OCI-LY7 (cell line): Measurements from ENCODE around the gene CDH3. TPM values are rescaled to one million over a fixed set of nuclear protein-coding genes. Genes with fewer than 3 reads are reported as not detected.
"Not testable (repeated sequence)": the region's sequence is repeated elsewhere in the genome, so short reads cannot be mapped to it uniquely, and the experiment has no call there.

Experiments
- BruUV-seq: library from RNA; stranded (reverse); fragments of 400-500 nt; replicated peaks from 2 replicates; lab custom pipeline; 2021; lab: Mats Ljungman, UMichigan
- CTCF ChIA-PET: fragments of 300-600 bp; sonication (Branson Sonifier 250); formaldehyde crosslinking; loops from one replicate; lab custom pipeline; 2022; ENCODE audit warnings: antibody characterized with exemption; ENCODE audit not compliant: unreplicated experiment; lab: Charles Lee
- POLR2A ChIA-PET: fragments of 300-600 bp; sonication (Branson Sonifier 250); formaldehyde crosslinking; loops from one replicate; lab custom pipeline; 2022; ENCODE audit warnings: antibody characterized with exemption; lab: Charles Lee
- DNase-seq: peaks from one replicate; pipeline ENCODE4 v3.0.0-alpha.2; 2015; ENCODE audit warnings: low spot score
- H2AFZ ChIP-seq: fragments of 200-600 bp; sonication (generic), shearing (Covaris generic); 2 replicates; pipeline ENCODE4 v1.6.1; 2014; ENCODE audit warnings: mild to moderate bottlenecking, antibody characterized with exemption, low read length, moderate library complexity
- H3K27ac ChIP-seq: fragments of 200-600 bp; sonication (generic); 2 replicates; pipeline ENCODE4 v1.5.1; 2014; ENCODE audit warnings: mixed run types, low read depth, mild to moderate bottlenecking, moderate library complexity, low read length, inconsistent platforms; ENCODE audit not compliant: poor library complexity, severe bottlenecking
- H3K36me3 ChIP-seq: fragments of 200-600 bp; sonication (generic); 2 replicates; pipeline ENCODE4 v1.6.1; 2014; ENCODE audit warnings: mild to moderate bottlenecking, antibody characterized with exemption, low read length, moderate library complexity, mixed read lengths; ENCODE audit not compliant: insufficient read depth
- H3K4me1 ChIP-seq: fragments of 200-600 bp; sonication (generic); 2 replicates; pipeline ENCODE4 v1.5.1; 2014; ENCODE audit warnings: mild to moderate bottlenecking, low read length; ENCODE audit not compliant: insufficient read depth, poor library complexity, severe bottlenecking
- H3K4me2 ChIP-seq: fragments of 200-600 bp; sonication (generic); 2 replicates; pipeline ENCODE4 v1.6.1; 2014; ENCODE audit warnings: mild to moderate bottlenecking, low read length
- H3K4me3 ChIP-seq: fragments of 200-600 bp; sonication (generic); 2 replicates; pipeline ENCODE4 v1.5.1; 2014; ENCODE audit warnings: mild to moderate bottlenecking, low read depth, low read length; ENCODE audit not compliant: poor library complexity, severe bottlenecking
- H3K79me2 ChIP-seq: fragments of 200-600 bp; sonication (generic); 2 replicates; pipeline ENCODE4 v1.6.1; 2016; ENCODE audit warnings: low read depth, mild to moderate bottlenecking, low read length, moderate library complexity, mixed read lengths; ENCODE audit not compliant: insufficient read depth
- H3K9me2 ChIP-seq: fragments of 200-600 bp; sonication (generic); 2 replicates; pipeline ENCODE4 v1.6.1; 2016; ENCODE audit warnings: mild to moderate bottlenecking, low read length, mixed read lengths; ENCODE audit not compliant: insufficient read depth
- H3K9me3 ChIP-seq: fragments of 200-600 bp; sonication (generic); 2 replicates; pipeline ENCODE4 v1.6.1; 2014; ENCODE audit warnings: mild to moderate bottlenecking, mixed run types, low read length, mixed read lengths
- H4K20me1 ChIP-seq: fragments of 200-600 bp; sonication (generic); 2 replicates; pipeline ENCODE4 v1.6.1; 2014; ENCODE audit warnings: mild to moderate bottlenecking, antibody characterized with exemption, low read length, moderate library complexity, mixed read lengths; ENCODE audit not compliant: insufficient read depth
- CTCF ChIP-seq: fragments of 200-600 bp; sonication (generic); conservative IDR thresholded peaks from 2 replicates; pipeline ENCODE4 v1.5.1; 2014; ENCODE audit warnings: mild to moderate bottlenecking, antibody characterized with exemption, low read length, moderate library complexity, mixed read lengths
- EZH2phosphoT487 ChIP-seq: fragments of 200-600 bp; sonication (generic); IDR thresholded peaks from 2 replicates; pipeline ENCODE4 v1.6.1; 2018; ENCODE audit warnings: low read depth, borderline replicate concordance, mild to moderate bottlenecking, mixed run types, antibody characterized with exemption, low read length, moderate library complexity, mixed read lengths
- intact Hi-C: fragments of 100-400 bp; cut with micrococcal nuclease; formaldehyde crosslinking; loops from one replicate; pipeline ENCODE4 v1.10.0; 2022; ENCODE audit not compliant: unreplicated experiment
- total RNA-seq, 2 experiments: library from RNA; depleted of rRNA in 1 of 2; stranded (reverse); fragments of >200 nt in 1 of 2; shearing (Covaris generic) in 1 of 2; gene quantifications; 2 replicates each; pipeline ENCODE4 v1.2.3, GENCODE V29; 2014 to 2022

The CDH3 gene
- total RNA-seq, 2 experiments from 2014 or later = 0.06 to 0.46 TPM

- no peak for TF ChIP-seq EZH2phosphoT487
- no peak for TF ChIP-seq CTCF
- no peaks in the 10 kb centered on the region for H3K36me3 ChIP-seq
- no peak overlapping the region for H3K27ac ChIP-seq
- no peaks in the 10 kb centered on the region for H3K4me1 ChIP-seq
- H3K4me2 ChIP-seq = no peak overlapping the region
- intact Hi-C loops = no loop called here
- H3K79me2 ChIP-seq = no peaks in the 10 kb centered on the region
- no peaks in the 10 kb centered on the region for H3K9me3 ChIP-seq
- no peak overlapping the region for H3K4me3 ChIP-seq
- ChIA-PET POLR2A (no interaction called here), CTCF (no interaction called here)
- DNase-seq = no peak
- H4K20me1 ChIP-seq = no peaks in the 10 kb centered on the region
- BruUV-seq = no TSS peak
- no peak overlapping the region for H2AFZ ChIP-seq
- H3K9me2 ChIP-seq = no peaks in the 10 kb centered on the region
These were observed 70.4 kb downstream of the CDH3 start for GRCh38 chr16:68715471-68715870.

GRCh38 chr16:68716516-68716915 lies 71.4 kb downstream of the CDH3 start:
- H3K36me3 ChIP-seq, BruUV-seq, H2AFZ ChIP-seq, DNase-seq, H4K20me1 ChIP-seq, H3K27ac ChIP-seq, H3K9me2 ChIP-seq, H3K4me3 ChIP-seq, CTCF ChIA-PET, H3K9me3 ChIP-seq, intact Hi-C loops, H3K79me2 ChIP-seq, H3K4me1 ChIP-seq, H3K4me2 ChIP-seq: not testable (repeated sequence)
- POLR2A ChIA-PET = interaction anchor here (0.7 kb wide), 2 partner anchors 34 to 934 kb away, joined by 3 to 4 read pairs; no protein-coding TSS in a partner anchor

GRCh38 chr16:68717684-68718083 lies 72.6 kb downstream of the CDH3 start:
- CTCF ChIA-PET = no interaction called here
- H3K9me2 ChIP-seq = no peaks in the 10 kb centered on the region
- no peak overlapping the region for H2AFZ ChIP-seq
- no peaks in the 10 kb centered on the region for H3K79me2 ChIP-seq
- BruUV-seq = no TSS peak
- DNase-seq = no peak
- POLR2A ChIA-PET = no interaction called here
- TF ChIP-seq EZH2phosphoT487 (no peak), CTCF (no peak)
- no peaks in the 10 kb centered on the region for H3K4me1 ChIP-seq
- intact Hi-C loops = no loop called here
- no peak overlapping the region for H3K4me3 ChIP-seq
- no peak overlapping the region for H3K4me2 ChIP-seq
- H4K20me1 ChIP-seq = no peaks in the 10 kb centered on the region
- no peaks in the 10 kb centered on the region for H3K9me3 ChIP-seq
- H3K36me3 ChIP-seq = no peaks in the 10 kb centered on the region
- H3K27ac ChIP-seq = no peak overlapping the region
